22Rv1 (cell line): Measurements from ENCODE around the gene ASB16.

ENCODE experiments used
- H3K27ac ChIP-seq: fragments of 450-650 bp; 2 replicates; pipeline ENCODE4 v1.5.1; 2017
- CTCF ChIP-seq: fragments of 450-650 bp; IDR thresholded peaks from 2 replicates; pipeline ENCODE4 v1.5.1; 2017; ENCODE audit warnings: mild to moderate bottlenecking
- ZFX ChIP-seq: fragments of 450-650 bp; IDR thresholded peaks from 2 replicates; pipeline ENCODE4 v1.6.1; 2017; ENCODE audit warnings: antibody characterized with exemption, borderline replicate concordance

Gene ASB16

GRCh38 chr17:44202756-44203155, 32.3 kb downstream of the ASB16 start:
- TF ChIP-seq CTCF, result no peak
- TF ChIP-seq ZFX, result no peak
- H3K27ac ChIP-seq, result peak overlapping the region; percentile 31; the same call in 1 of the 2 replicates

GRCh38 chr17:44203731-44204440, 33.4 kb downstream of the ASB16 start:
- TF ChIP-seq ZFX, result no peak
- peak; percentile 87 for TF ChIP-seq CTCF
- peak overlapping the region; percentile 45 for H3K27ac ChIP-seq

GRCh38 chr17:44204441-44204882, 34.0 kb downstream of the ASB16 start:
- no peak for TF ChIP-seq ZFX
- no peak for TF ChIP-seq CTCF
- peak overlapping the region; percentile 45 for H3K27ac ChIP-seq

GRCh38 chr17:44205962-44206824, 35.7 kb downstream of the ASB16 start:
- peak; percentile 37 for TF ChIP-seq CTCF
- TF ChIP-seq ZFX, result no peak
- H3K27ac ChIP-seq, result peak overlapping the region; percentile 45

GRCh38 chr17:44206825-44207155, 36.3 kb downstream of the ASB16 start:
- H3K27ac ChIP-seq, result peak overlapping the region; percentile 45; the same call in 1 of the 2 replicates
- TF ChIP-seq ZFX, result no peak
- peak; percentile 15; the same call in 1 of the 2 replicates for TF ChIP-seq CTCF

GRCh38 chr17:44207319-44207718, 36.8 kb downstream of the ASB16 start:
- H3K27ac ChIP-seq, result no peak overlapping the region
- TF ChIP-seq CTCF (no peak), ZFX (no peak)

GRCh38 chr17:44207743-44208142, 37.2 kb downstream of the ASB16 start:
- TF ChIP-seq CTCF (no peak), ZFX (no peak)
- H3K27ac ChIP-seq, result no peak overlapping the region
